Activated naive CD8-positive, alpha-beta T cell treated with anti-CD3 and anti-CD28 coated beads, Interleukin-2, amount 10 ng/mL, durations not matched to agents 7 days and 5 days (primary cell): ENCODE measurements around the gene MEIOSIN. TPM values are rescaled to one million over a fixed set of nuclear protein-coding genes. Genes with fewer than 3 reads are reported as not detected.
A peak's percentile ranks its signal among the peaks of the same experiment; 100 is the strongest.

Source experiments
- ATAC-seq: fragments of 150-1000 bp; cut with Tn5 transposase; one replicate; pipeline ENCODE4 v1.10.0; 2021; ENCODE audit warnings: low read depth, moderate library complexity
- POLR2A ChIA-PET: fragments of 350-600 bp; sonication (Branson Sonifier 250); formaldehyde crosslinking; loops from one replicate; lab custom pipeline; 2021; ENCODE audit warnings: antibody characterized with exemption; lab: Charles Lee
- DNase-seq: peaks from one replicate; pipeline ENCODE4 v3.0.0; 2021
- H3K27ac Mint-ChIP-seq: one replicate; pipeline ENCODE4 v1.8.0; 2022; ENCODE audit warnings: mild to moderate bottlenecking, mixed read lengths
- H3K27me3 Mint-ChIP-seq: one replicate; pipeline ENCODE4 v1.8.0; 2022; ENCODE audit warnings: mild to moderate bottlenecking, moderate library complexity, mixed read lengths
- H3K36me3 Mint-ChIP-seq: one replicate; pipeline ENCODE4 v1.8.0; 2021; ENCODE audit warnings: mild to moderate bottlenecking, mixed read lengths
- H3K4me1 Mint-ChIP-seq: one replicate; pipeline ENCODE4 v1.8.0; 2021; ENCODE audit warnings: mixed read lengths
- H3K4me3 Mint-ChIP-seq: one replicate; pipeline ENCODE4 v1.8.0; 2022; ENCODE audit warnings: mild to moderate bottlenecking, moderate library complexity, mixed read lengths
- H3K9me3 Mint-ChIP-seq: one replicate; pipeline ENCODE4 v1.8.0; 2021; ENCODE audit warnings: mixed read lengths
- total RNA-seq, 2 experiments: library from RNA; stranded (reverse); gene quantifications; one replicate each; pipeline ENCODE4 v1.2.3, GENCODE V29; 2021

The MEIOSIN gene
- total RNA-seq, 2 experiments from 2014 or later, result not detected

- H3K9me3 Mint-ChIP-seq, result no peaks in the 10 kb centered on the region
- ATAC-seq (peak; percentile 71), DNase-seq (peak; percentile 96)
- H3K27ac Mint-ChIP-seq, result peak overlapping the region; percentile 86
- H3K4me3 Mint-ChIP-seq, result peak overlapping the region; percentile 91
- peaks cover 11% of the 10 kb centered on the region for H3K27me3 Mint-ChIP-seq
- POLR2A ChIA-PET, result interaction anchor here (0.6 to 3.0 kb wide), 8 partner anchors 9 to 247 kb away, joined by 3 to 37 read pairs (median 10); partner anchors contain the start of genes DMWD and IRF2BP1
- no peaks in the 10 kb centered on the region for H3K36me3 Mint-ChIP-seq
- peaks cover 5% of the 10 kb centered on the region for H3K4me1 Mint-ChIP-seq
Observed at GRCh38 chr19:45770192-45771101, 37.2 kb downstream of the MEIOSIN start.

GRCh38 chr19:45771311-45771933 lies 38.2 kb downstream of the MEIOSIN start:
- Mint-ChIP-seq H3K27me3 (peaks cover 11% of the 10 kb centered on the region), H3K36me3 (no peaks in the 10 kb centered on the region), H3K9me3 (no peaks in the 10 kb centered on the region), H3K4me1 (peaks cover 5% of the 10 kb centered on the region), H3K27ac (no peak overlapping the region), H3K4me3 (peak overlapping the region; percentile 40)
- ATAC-seq, result no peak
- POLR2A ChIA-PET, result interaction anchor here (0.8 to 1.1 kb wide), 2 partner anchors 24 to 246 kb away, joined by 3 to 4 read pairs; no protein-coding TSS in a partner anchor
- peak; percentile 38 for DNase-seq

- Mint-ChIP-seq H3K27me3 (peaks cover 15% of the 10 kb centered on the region), H3K9me3 (no peaks in the 10 kb centered on the region), H3K36me3 (no peaks in the 10 kb centered on the region), H3K27ac (no peak overlapping the region), H3K4me3 (no peak overlapping the region), H3K4me1 (peaks cover 5% of the 10 kb centered on the region)
- POLR2A ChIA-PET, result interaction anchor here (0.8 kb wide), 1 partner anchor 23 kb away, joined by 3 read pairs; no protein-coding TSS in a partner anchor
- no peak for DNase-seq
- no peak for ATAC-seq
Observed at GRCh38 chr19:45772130-45772840, 39.0 kb downstream of the MEIOSIN start.

GRCh38 chr19:45772912-45773311 lies 39.7 kb downstream of the MEIOSIN start:
- Mint-ChIP-seq H3K4me3 (no peak overlapping the region), H3K36me3 (no peaks in the 10 kb centered on the region)

GRCh38 chr19:45773384-45773783 lies 40.1 kb downstream of the MEIOSIN start:
- POLR2A ChIA-PET, result no interaction called here
- ATAC-seq (no peak), DNase-seq (no peak)
- Mint-ChIP-seq H3K27me3 (peaks cover 11% of the 10 kb centered on the region), H3K4me3 (no peak overlapping the region), H3K4me1 (peaks cover 5% of the 10 kb centered on the region), H3K36me3 (no peaks in the 10 kb centered on the region), H3K27ac (no peak overlapping the region), H3K9me3 (no peaks in the 10 kb centered on the region)

More at GRCh38 chr19:45772912-45773311, 39.7 kb downstream of the MEIOSIN start:
- no peak for DNase-seq
- ATAC-seq, result no peak
- Mint-ChIP-seq H3K27ac (no peak overlapping the region), H3K27me3 (peaks cover 12% of the 10 kb centered on the region), H3K4me1 (peaks cover 5% of the 10 kb centered on the region), H3K9me3 (no peaks in the 10 kb centered on the region)
- POLR2A ChIA-PET, result no interaction called here

GRCh38 chr19:45774765-45775164 lies 41.5 kb downstream of the MEIOSIN start:
- H3K9me3 Mint-ChIP-seq, result no peaks in the 10 kb centered on the region
- H3K4me1 Mint-ChIP-seq, result peaks cover 16% of the 10 kb centered on the region
- H3K27me3 Mint-ChIP-seq, result peaks cover 18% of the 10 kb centered on the region
- H3K27ac Mint-ChIP-seq, result no peak overlapping the region
- POLR2A ChIA-PET, result no interaction called here
- DNase-seq (no peak), ATAC-seq (no peak)
- no peaks in the 10 kb centered on the region for H3K36me3 Mint-ChIP-seq
- no peak overlapping the region for H3K4me3 Mint-ChIP-seq

DNA sequence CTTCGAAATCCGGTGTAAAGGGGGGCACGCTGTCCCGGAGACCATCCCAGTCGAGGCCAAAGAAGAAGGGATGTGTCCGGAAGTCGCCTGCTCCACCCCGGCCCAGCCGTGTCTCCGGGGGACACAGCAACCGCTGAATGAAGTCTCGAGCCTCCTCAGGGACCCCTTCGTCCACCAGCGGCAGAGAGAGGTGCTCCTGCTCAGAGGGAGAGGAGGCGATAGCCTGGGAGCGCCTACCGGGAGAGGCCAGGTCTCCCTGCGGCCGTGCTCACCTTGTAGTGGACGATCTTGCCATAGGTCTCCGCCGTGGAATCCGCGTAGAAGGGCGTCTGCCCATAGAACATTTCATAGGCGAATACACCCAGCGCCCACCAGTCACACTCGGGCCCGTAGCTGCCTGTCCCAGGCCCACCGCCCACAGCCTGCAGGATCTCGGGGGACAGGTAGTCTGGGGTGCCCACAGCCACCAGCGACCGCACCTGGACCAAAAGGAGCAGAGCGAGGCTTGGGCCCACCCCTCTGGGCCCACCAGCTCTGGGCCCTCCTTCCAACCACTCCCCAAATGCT lies 44.2 kb downstream of the MEIOSIN start:
- H3K27ac Mint-ChIP-seq, result no peak overlapping the region
- H3K4me3 Mint-ChIP-seq, result no peak overlapping the region
- DNase-seq (no peak), ATAC-seq (no peak)
- no peaks in the 10 kb centered on the region for H3K36me3 Mint-ChIP-seq
- peaks cover 28% of the 10 kb centered on the region for H3K27me3 Mint-ChIP-seq
- peaks cover 13% of the 10 kb centered on the region for H3K4me1 Mint-ChIP-seq
- H3K9me3 Mint-ChIP-seq, result no peaks in the 10 kb centered on the region
- POLR2A ChIA-PET, result no interaction called here

DNA sequence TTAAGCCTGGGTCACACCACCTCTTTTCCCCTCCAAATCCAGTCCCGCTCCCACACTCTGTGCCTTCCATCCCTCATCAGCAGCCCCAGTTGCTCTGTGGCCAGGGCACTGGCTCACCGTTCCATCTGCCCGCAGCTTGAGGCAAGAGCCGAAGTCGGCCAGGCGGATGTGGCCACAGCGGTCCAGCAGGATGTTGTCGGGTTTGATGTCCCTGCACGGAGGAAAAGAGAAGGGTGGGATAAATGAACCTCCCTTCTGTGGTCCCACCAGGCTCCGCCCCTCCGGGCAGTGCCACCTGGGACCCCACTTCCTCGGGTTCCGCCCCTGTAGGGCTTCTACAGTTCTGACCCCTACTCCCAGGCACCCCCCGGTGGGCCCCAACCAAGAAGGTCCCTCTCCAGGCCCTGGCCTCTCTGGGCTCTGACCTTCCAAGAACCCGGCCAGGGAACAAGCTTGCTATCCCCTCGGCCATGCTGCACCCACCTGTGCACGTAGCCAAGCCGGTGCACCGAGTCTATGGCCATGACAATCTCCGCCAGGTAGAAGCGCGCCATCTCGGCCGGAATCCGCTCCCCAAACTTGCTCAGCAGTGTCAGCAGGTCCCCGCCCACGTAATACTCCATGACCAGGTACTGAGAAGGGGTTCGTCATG lies 44.9 kb downstream of the MEIOSIN start:
- no peak overlapping the region for H3K27ac Mint-ChIP-seq
- peaks cover 13% of the 10 kb centered on the region for H3K4me1 Mint-ChIP-seq
- POLR2A ChIA-PET, result interaction anchor here (1.2 kb wide), 1 partner anchor 11 kb away, joined by 3 read pairs; no protein-coding TSS in a partner anchor
- ATAC-seq (no peak), DNase-seq (no peak)
- H3K4me3 Mint-ChIP-seq, result peak overlapping the region; percentile 18
- H3K9me3 Mint-ChIP-seq, result no peaks in the 10 kb centered on the region
- no peaks in the 10 kb centered on the region for H3K36me3 Mint-ChIP-seq
- H3K27me3 Mint-ChIP-seq, result peaks cover 32% of the 10 kb centered on the region

GRCh38 chr19:45779231-45780145 lies 46.2 kb downstream of the MEIOSIN start:
- no peak overlapping the region for H3K27ac Mint-ChIP-seq
- H3K36me3 Mint-ChIP-seq, result no peaks in the 10 kb centered on the region
- H3K4me1 Mint-ChIP-seq, result peaks cover 13% of the 10 kb centered on the region
- no peaks in the 10 kb centered on the region for H3K9me3 Mint-ChIP-seq
- DNase-seq (peak; percentile 88), ATAC-seq (peak; percentile 84)
- peaks cover 38% of the 10 kb centered on the region for H3K27me3 Mint-ChIP-seq
- H3K4me3 Mint-ChIP-seq, result peak overlapping the region; percentile 86
- POLR2A ChIA-PET, result interaction anchor here (1.2 kb wide), 3 partner anchors 10 to 12 kb away, joined by 3 to 13 read pairs (median 5); partner anchors contain the start of gene SIX5

GRCh38 chr19:45780146-45780447 lies 46.9 kb downstream of the MEIOSIN start:
- Mint-ChIP-seq H3K4me1 (peaks cover 13% of the 10 kb centered on the region), H3K27me3 (peaks cover 38% of the 10 kb centered on the region), H3K4me3 (no peak overlapping the region), H3K36me3 (no peaks in the 10 kb centered on the region), H3K9me3 (no peaks in the 10 kb centered on the region), H3K27ac (no peak overlapping the region)
- DNase-seq, result no peak
- POLR2A ChIA-PET, result no interaction called here
- ATAC-seq, result no peak

DNA sequence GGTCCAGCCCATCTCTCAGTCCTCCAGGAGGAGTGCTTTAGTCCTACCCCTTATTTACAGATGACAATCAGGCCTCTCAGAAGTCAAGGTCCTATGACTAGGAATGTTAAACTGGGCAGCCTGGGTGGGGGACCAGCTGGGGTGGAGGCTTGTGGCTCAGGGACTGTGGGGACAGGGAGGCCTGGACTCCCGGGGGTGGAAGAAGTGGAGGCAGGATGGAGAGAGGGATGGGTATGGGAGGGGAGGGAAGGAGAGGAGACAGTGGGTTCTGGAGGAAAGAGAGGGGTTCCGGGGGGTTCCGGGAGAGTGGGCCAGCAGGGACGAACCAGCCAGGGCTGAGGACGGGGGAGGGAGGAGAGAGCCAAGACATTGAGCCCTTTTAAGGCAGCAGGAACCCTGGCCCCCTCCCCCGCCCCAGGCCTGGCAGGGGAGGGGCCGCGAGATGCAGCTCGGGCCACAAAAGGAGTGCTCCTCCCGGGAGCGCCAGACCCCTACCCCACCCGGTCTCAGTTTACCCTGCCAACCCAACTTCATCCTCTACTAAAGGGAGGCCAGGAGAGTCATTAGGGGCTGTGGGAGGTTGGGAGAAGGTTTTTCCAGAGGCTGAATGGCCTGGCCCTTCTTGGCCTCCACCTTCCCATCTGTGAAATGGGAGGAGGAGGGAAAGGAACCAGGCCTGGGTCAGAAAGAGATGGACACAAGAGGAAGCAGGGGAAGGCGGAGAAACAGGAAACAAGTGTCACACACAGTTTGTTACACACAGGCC lies 47.4 kb downstream of the MEIOSIN start:
- H3K4me1 Mint-ChIP-seq, result peaks cover 13% of the 10 kb centered on the region

More for the DNA sequence above, 47.4 kb downstream of the MEIOSIN start:
- Mint-ChIP-seq H3K27me3 (peaks cover 38% of the 10 kb centered on the region), H3K36me3 (no peaks in the 10 kb centered on the region), H3K4me3 (no peak overlapping the region), H3K27ac (no peak overlapping the region), H3K9me3 (no peaks in the 10 kb centered on the region)
- ATAC-seq, result no peak
- no peak for DNase-seq
- POLR2A ChIA-PET, result interaction anchor here (1.4 kb wide), 1 partner anchor 13 kb away, joined by 3 read pairs; no protein-coding TSS in a partner anchor
